Uterus (tissue), 2 donors: ENCODE data around the gene CCDC186.
"Not testable (repeated sequence)": the region's sequence is repeated elsewhere in the genome, so short reads cannot be mapped to it uniquely, and the experiment has no call there.

Source experiments
- CTCF ChIP-seq, 4 experiments: fragments of 200-600 bp in 2 of 4; fragments of 450-650 bp in 2 of 4; sonication (generic) in 2 of 4; IDR thresholded peaks; one replicate each; pipeline ENCODE4 v1.5.1; 2016 to 2019; ENCODE audit warnings: antibody characterized with exemption in 4 of 4, mild to moderate bottlenecking in 2 of 4, moderate library complexity in 1 of 4
- POLR2A ChIP-seq, 2 donors: fragments of 450-650 bp; IDR thresholded peaks; one replicate each; pipeline ENCODE4 v1.6.1; 2016; ENCODE audit warnings: antibody characterized with exemption in 2 of 2, mild to moderate bottlenecking in 1 of 2, moderate library complexity in 1 of 2

GRCh38 chr10:114149476-114149875 is 24.5 kb downstream of the CCDC186 start:
- not testable (repeated sequence) for TF ChIP-seq POLR2A, CTCF (IDR thresholded peaks at IDR 0.05)
